GM23338 (cell line): Measurements from ENCODE around the gene NPW. TPM values are rescaled to one million over a fixed set of nuclear protein-coding genes. Genes with fewer than 3 reads are reported as not detected.

Source experiments
- ATAC-seq: fragments of 200-7000 bp; cut with Tn5 transposase; 3 replicates; pipeline ENCODE4 v1.9.1; 2020
- DNase-seq: peaks from one replicate; pipeline ENCODE4 v3.0.0-alpha.2; 2015; ENCODE audit warnings: low spot score
- H2AFZ ChIP-seq: fragments of 200-600 bp; sonication (generic); 2 replicates; pipeline ENCODE4 v1.8.0; 2016; ENCODE audit warnings: antibody characterized with exemption, mild to moderate bottlenecking, moderate library complexity
- H3F3A ChIP-seq: fragments of 200-600 bp; sonication (generic); replicated peaks from 2 replicates; pipeline ENCODE4 v1.8.0; 2017; ENCODE audit warnings: antibody characterized with exemption, mixed run types, low read depth
- H3K27ac ChIP-seq: fragments of 200-600 bp; sonication (generic); 2 replicates; pipeline ENCODE4 v1.6.1; 2016; ENCODE audit warnings: low read depth
- H3K27me3 ChIP-seq: fragments of 200-600 bp; sonication (generic); 2 replicates; pipeline ENCODE4 v1.8.0; 2016; ENCODE audit warnings: mild to moderate bottlenecking, mixed run types, moderate library complexity; ENCODE audit not compliant: insufficient read depth
- H3K36me3 ChIP-seq: fragments of 200-600 bp; sonication (generic); 2 replicates; pipeline ENCODE4 v1.8.0; 2016; ENCODE audit warnings: mild to moderate bottlenecking; ENCODE audit not compliant: insufficient read depth
- H3K4me1 ChIP-seq: fragments of 200-600 bp; sonication (generic); 2 replicates; pipeline ENCODE4 v1.8.0; 2016; ENCODE audit warnings: mild to moderate bottlenecking, moderate library complexity; ENCODE audit not compliant: insufficient read depth
- H3K4me2 ChIP-seq: fragments of 200-600 bp; sonication (generic); 2 replicates; pipeline ENCODE4 v1.7.1; 2017; ENCODE audit warnings: mixed run types
- H3K4me3 ChIP-seq: fragments of 200-600 bp; sonication (generic); 2 replicates; pipeline ENCODE4 v1.6.1; 2016; ENCODE audit warnings: mixed run types
- H3K79me2 ChIP-seq: fragments of 200-600 bp; sonication (generic); replicated peaks from 2 replicates; pipeline ENCODE4 v1.8.0; 2017; ENCODE audit warnings: mild to moderate bottlenecking; ENCODE audit not compliant: insufficient read depth
- H3K9me2 ChIP-seq: fragments of 200-600 bp; sonication (generic); 2 replicates; pipeline ENCODE4 v1.8.0; 2017; ENCODE audit not compliant: insufficient read depth
- H4K20me1 ChIP-seq: fragments of 200-600 bp; sonication (generic); replicated peaks from 2 replicates; pipeline ENCODE4 v1.8.0; 2017; ENCODE audit warnings: mild to moderate bottlenecking; ENCODE audit not compliant: insufficient read depth
- H3K27ac Mint-ChIP-seq: 2 replicates; pipeline ENCODE4 v1.8.0; 2020; ENCODE audit warnings: inconsistent platforms, mild to moderate bottlenecking, moderate library complexity, mixed read lengths
- H3K27me3 Mint-ChIP-seq: 3 replicates; pipeline ENCODE4 v1.8.0; 2022; ENCODE audit warnings: low read depth, mild to moderate bottlenecking, moderate library complexity, mixed read lengths, inconsistent platforms; ENCODE audit not compliant: insufficient read depth, poor library complexity
- H3K36me3 Mint-ChIP-seq: 3 replicates; pipeline ENCODE4 v1.8.0; 2021; ENCODE audit warnings: low read depth, mild to moderate bottlenecking, inconsistent platforms, moderate library complexity, mixed read lengths
- H3K4me1 Mint-ChIP-seq: 3 replicates; pipeline ENCODE4 v1.8.0; 2020; ENCODE audit warnings: mild to moderate bottlenecking, inconsistent platforms, mixed read lengths
- H3K4me3 Mint-ChIP-seq: 3 replicates; pipeline ENCODE4 v1.8.0; 2021; ENCODE audit warnings: moderate library complexity, mild to moderate bottlenecking, inconsistent platforms, mixed read lengths
- H3K9me3 Mint-ChIP-seq: 3 replicates; pipeline ENCODE4 v1.8.0; 2020; ENCODE audit warnings: moderate library complexity, mild to moderate bottlenecking, inconsistent platforms, mixed read lengths
- CREB1 ChIP-seq: fragments of 250-450 bp; sonication (Bioruptor Pico); IDR thresholded peaks from 2 replicates; pipeline ENCODE4 v1.5.0; 2020; ENCODE audit warnings: low read depth, mild to moderate bottlenecking, moderate library complexity
- EZH2 ChIP-seq: fragments of 200-600 bp; sonication (generic); IDR thresholded peaks from one replicate; pipeline ENCODE4 v1.8.0; 2017; ENCODE audit warnings: antibody characterized with exemption, mild to moderate bottlenecking, low read depth; ENCODE audit not compliant: unreplicated experiment
- EZH2phosphoT487 ChIP-seq: fragments of 200-600 bp; sonication (generic); IDR thresholded peaks from one replicate; pipeline ENCODE4 v1.8.1; 2018; ENCODE audit warnings: antibody characterized with exemption; ENCODE audit not compliant: unreplicated experiment
- JUNB ChIP-seq: IDR thresholded peaks from one replicate; pipeline ENCODE4 v1.6.1; 2016; ENCODE audit warnings: antibody characterized with exemption; ENCODE audit not compliant: unreplicated experiment
- NANOG ChIP-seq: IDR thresholded peaks from 2 replicates; pipeline ENCODE4 v1.6.1; 2016; ENCODE audit warnings: antibody characterized with exemption, borderline replicate concordance
- POLR2AphosphoS5 ChIP-seq: IDR thresholded peaks from 2 replicates; pipeline ENCODE4 v1.6.1; 2016; ENCODE audit warnings: antibody characterized with exemption, low read depth
- STAT1 ChIP-seq: IDR thresholded peaks from one replicate; pipeline ENCODE4 v1.6.1; 2016; ENCODE audit warnings: antibody characterized with exemption; ENCODE audit not compliant: unreplicated experiment
- ZNF114 ChIP-seq: fragments of 250-450 bp; sonication (Bioruptor Pico); IDR thresholded peaks from 2 replicates; pipeline ENCODE4 v1.5.0; 2020; ENCODE audit warnings: mild to moderate bottlenecking, moderate library complexity
- ZNF331 ChIP-seq: fragments of 250-450 bp; sonication (Bioruptor Pico); IDR thresholded peaks from 2 replicates; pipeline ENCODE4 v1.5.0; 2020; ENCODE audit warnings: low read depth, mild to moderate bottlenecking, moderate library complexity
- polyA plus RNA-seq: library from polyadenylated mRNA; unstranded; fragments of >200 nt; fragmentation: Nextera tagmentation; extraction: Ambion mirVana; gene quantifications from 2 replicates; pipeline ENCODE4 v1.2.1, GENCODE V29; 2016
- total RNA-seq: library from RNA; depleted of rRNA; stranded (reverse); fragments of >200 nt; shearing (Covaris generic); gene quantifications from 2 replicates; pipeline ENCODE4 v1.2.3, GENCODE V29; 2014
- TF ChIP-seq, protein P1 (sequence below): IDR thresholded peaks from 2 replicates; pipeline ENCODE4 v1.6.1; 2016; ENCODE audit warnings: antibody characterized with exemption
- TF ChIP-seq, protein P2 (sequence below): fragments of 250-450 bp; sonication (Bioruptor Pico); IDR thresholded peaks from 2 replicates; pipeline ENCODE4 v1.5.0; 2020; ENCODE audit warnings: mild to moderate bottlenecking, moderate library complexity
- TF ChIP-seq, protein P3 (sequence below), 2 experiments: fragments of 200-600 bp in 1 of 2; sonication (generic) in 1 of 2; conservative IDR thresholded peaks; 2 replicates each; pipeline versions ENCODE4 v1.5.1 to v1.6.1; 2016 to 2017; ENCODE audit warnings: antibody characterized with exemption in 2 of 2, low read depth in 2 of 2, mild to moderate bottlenecking in 2 of 2, moderate library complexity in 1 of 2
- TF ChIP-seq, protein P4 (sequence below): IDR thresholded peaks from one replicate; pipeline ENCODE4 v1.6.1; 2018; ENCODE audit warnings: antibody characterized with exemption; ENCODE audit not compliant: unreplicated experiment

The NPW gene
- total and polyA plus RNA-seq, 2 experiments from 2014 or later, result 4.5 to 37.6 TPM

DNA sequence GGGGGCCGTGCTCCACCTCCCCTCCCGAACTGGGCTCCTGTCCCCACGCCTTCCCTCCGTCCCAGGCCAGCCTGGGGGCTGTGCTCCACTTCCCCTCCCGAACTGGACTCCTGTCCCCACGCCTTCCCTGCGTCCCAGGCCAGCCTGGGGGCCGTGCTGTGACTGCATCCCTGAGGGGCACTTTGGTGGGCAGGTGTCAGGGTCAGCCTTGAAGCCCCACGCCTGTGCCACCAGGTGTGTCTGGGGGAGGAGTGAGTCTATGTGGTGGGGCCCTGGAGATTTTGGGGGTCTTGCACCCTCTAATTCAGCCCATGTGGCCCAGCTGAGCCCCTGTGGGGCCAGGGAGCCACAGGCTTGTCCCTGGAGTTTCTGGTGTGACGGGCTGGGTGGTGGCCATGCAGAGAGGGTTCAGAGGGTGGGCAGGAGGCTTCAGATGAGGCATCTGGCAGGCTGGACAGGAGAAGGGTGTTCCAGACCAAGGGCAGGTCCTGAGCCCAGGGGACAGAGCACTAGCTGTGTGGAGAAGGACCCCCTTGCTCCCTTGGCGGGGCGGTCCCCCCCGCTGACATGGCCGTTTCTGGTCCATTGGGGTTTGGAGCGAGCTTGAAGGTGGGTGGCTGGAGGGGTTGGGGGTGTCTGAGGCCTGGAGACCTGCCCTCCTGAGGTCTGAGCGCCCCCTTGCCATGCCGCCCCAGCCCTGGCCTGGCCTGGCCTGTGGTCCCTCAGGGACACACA is 15.3 kb downstream of the NPW start:
- no peak overlapping the region for H3K27ac Mint-ChIP-seq
- ATAC-seq (no peak), DNase-seq (no peak)
- Histone ChIP-seq H3K79me2 (no peaks in the 10 kb centered on the region), H3K27ac (no peak overlapping the region), H3K36me3 (no peaks in the 10 kb centered on the region), H3K4me1 (no peaks in the 10 kb centered on the region), H4K20me1 (0 out of 2 replicates have a peak, but pooled peaks cover 3% of the 10 kb centered on the region), H3K27me3 (no peaks in the 10 kb centered on the region), H3K4me3 (no peak overlapping the region), H2AFZ (no peak overlapping the region), H3K9me2 (no peaks in the 10 kb centered on the region), H3K4me2 (no peak overlapping the region), H3F3A (no peaks in the 10 kb centered on the region)
- peaks cover 8% of the 10 kb centered on the region for H3K4me1 Mint-ChIP-seq
- no peak overlapping the region for H3K4me3 Mint-ChIP-seq
- H3K9me3 Mint-ChIP-seq, result no peaks in the 10 kb centered on the region
- TF ChIP-seq STAT1, result no peak
- no peak for TF ChIP-seq EZH2
- TF ChIP-seq EZH2phosphoT487, result no peak
- TF ChIP-seq, protein P1, sequence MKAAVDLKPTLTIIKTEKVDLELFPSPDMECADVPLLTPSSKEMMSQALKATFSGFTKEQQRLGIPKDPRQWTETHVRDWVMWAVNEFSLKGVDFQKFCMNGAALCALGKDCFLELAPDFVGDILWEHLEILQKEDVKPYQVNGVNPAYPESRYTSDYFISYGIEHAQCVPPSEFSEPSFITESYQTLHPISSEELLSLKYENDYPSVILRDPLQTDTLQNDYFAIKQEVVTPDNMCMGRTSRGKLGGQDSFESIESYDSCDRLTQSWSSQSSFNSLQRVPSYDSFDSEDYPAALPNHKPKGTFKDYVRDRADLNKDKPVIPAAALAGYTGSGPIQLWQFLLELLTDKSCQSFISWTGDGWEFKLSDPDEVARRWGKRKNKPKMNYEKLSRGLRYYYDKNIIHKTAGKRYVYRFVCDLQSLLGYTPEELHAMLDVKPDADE, result no peak
- no peak for TF ChIP-seq ZNF114 (CRISPR knock-in tag)
- TF ChIP-seq, protein P2, sequence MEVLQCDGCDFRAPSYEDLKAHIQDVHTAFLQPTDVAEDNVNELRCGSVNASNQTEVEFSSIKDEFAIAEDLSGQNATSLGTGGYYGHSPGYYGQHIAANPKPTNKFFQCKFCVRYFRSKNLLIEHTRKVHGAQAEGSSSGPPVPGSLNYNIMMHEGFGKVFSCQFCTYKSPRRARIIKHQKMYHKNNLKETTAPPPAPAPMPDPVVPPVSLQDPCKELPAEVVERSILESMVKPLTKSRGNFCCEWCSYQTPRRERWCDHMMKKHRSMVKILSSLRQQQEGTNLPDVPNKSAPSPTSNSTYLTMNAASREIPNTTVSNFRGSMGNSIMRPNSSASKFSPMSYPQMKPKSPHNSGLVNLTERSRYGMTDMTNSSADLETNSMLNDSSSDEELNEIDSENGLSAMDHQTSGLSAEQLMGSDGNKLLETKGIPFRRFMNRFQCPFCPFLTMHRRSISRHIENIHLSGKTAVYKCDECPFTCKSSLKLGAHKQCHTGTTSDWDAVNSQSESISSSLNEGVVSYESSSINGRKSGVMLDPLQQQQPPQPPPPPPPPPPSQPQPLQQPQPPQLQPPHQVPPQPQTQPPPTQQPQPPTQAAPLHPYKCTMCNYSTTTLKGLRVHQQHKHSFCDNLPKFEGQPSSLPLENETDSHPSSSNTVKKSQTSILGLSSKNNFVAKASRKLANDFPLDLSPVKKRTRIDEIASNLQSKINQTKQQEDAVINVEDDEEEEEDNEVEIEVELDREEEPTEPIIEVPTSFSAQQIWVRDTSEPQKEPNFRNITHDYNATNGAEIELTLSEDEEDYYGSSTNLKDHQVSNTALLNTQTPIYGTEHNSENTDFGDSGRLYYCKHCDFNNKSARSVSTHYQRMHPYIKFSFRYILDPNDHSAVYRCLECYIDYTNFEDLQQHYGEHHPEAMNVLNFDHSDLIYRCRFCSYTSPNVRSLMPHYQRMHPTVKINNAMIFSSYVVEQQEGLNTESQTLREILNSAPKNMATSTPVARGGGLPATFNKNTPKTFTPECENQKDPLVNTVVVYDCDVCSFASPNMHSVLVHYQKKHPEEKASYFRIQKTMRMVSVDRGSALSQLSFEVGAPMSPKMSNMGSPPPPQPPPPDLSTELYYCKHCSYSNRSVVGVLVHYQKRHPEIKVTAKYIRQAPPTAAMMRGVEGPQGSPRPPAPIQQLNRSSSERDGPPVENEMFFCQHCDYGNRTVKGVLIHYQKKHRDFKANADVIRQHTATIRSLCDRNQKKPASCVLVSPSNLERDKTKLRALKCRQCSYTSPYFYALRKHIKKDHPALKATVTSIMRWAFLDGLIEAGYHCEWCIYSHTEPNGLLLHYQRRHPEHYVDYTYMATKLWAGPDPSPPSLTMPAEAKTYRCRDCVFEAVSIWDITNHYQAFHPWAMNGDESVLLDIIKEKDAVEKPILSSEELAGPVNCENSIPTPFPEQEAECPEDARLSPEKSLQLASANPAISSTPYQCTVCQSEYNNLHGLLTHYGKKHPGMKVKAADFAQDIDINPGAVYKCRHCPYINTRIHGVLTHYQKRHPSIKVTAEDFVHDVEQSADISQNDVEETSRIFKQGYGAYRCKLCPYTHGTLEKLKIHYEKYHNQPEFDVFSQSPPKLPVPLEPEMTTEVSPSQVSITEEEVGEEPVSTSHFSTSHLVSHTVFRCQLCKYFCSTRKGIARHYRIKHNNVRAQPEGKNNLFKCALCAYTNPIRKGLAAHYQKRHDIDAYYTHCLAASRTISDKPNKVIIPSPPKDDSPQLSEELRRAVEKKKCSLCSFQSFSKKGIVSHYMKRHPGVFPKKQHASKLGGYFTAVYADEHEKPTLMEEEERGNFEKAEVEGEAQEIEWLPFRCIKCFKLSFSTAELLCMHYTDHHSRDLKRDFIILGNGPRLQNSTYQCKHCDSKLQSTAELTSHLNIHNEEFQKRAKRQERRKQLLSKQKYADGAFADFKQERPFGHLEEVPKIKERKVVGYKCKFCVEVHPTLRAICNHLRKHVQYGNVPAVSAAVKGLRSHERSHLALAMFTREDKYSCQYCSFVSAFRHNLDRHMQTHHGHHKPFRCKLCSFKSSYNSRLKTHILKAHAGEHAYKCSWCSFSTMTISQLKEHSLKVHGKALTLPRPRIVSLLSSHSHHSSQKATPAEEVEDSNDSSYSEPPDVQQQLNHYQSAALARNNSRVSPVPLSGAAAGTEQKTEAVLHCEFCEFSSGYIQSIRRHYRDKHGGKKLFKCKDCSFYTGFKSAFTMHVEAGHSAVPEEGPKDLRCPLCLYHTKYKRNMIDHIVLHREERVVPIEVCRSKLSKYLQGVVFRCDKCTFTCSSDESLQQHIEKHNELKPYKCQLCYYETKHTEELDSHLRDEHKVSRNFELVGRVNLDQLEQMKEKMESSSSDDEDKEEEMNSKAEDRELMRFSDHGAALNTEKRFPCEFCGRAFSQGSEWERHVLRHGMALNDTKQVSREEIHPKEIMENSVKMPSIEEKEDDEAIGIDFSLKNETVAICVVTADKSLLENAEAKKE (CRISPR knock-in tag), result no peak
- TF ChIP-seq NANOG, result no peak
- TF ChIP-seq ZNF331 (CRISPR knock-in tag), result no peak
- TF ChIP-seq CREB1 (CRISPR knock-in tag), result no peak
- no peak for TF ChIP-seq JUNB
- no peak for TF ChIP-seq POLR2AphosphoS5
- TF ChIP-seq, protein P3, sequence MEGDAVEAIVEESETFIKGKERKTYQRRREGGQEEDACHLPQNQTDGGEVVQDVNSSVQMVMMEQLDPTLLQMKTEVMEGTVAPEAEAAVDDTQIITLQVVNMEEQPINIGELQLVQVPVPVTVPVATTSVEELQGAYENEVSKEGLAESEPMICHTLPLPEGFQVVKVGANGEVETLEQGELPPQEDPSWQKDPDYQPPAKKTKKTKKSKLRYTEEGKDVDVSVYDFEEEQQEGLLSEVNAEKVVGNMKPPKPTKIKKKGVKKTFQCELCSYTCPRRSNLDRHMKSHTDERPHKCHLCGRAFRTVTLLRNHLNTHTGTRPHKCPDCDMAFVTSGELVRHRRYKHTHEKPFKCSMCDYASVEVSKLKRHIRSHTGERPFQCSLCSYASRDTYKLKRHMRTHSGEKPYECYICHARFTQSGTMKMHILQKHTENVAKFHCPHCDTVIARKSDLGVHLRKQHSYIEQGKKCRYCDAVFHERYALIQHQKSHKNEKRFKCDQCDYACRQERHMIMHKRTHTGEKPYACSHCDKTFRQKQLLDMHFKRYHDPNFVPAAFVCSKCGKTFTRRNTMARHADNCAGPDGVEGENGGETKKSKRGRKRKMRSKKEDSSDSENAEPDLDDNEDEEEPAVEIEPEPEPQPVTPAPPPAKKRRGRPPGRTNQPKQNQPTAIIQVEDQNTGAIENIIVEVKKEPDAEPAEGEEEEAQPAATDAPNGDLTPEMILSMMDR (conservative IDR thresholded peaks at IDR 0.05; ENCODE audit: low read depth in 2 of 2), result no peak
- TF ChIP-seq, protein P4, sequence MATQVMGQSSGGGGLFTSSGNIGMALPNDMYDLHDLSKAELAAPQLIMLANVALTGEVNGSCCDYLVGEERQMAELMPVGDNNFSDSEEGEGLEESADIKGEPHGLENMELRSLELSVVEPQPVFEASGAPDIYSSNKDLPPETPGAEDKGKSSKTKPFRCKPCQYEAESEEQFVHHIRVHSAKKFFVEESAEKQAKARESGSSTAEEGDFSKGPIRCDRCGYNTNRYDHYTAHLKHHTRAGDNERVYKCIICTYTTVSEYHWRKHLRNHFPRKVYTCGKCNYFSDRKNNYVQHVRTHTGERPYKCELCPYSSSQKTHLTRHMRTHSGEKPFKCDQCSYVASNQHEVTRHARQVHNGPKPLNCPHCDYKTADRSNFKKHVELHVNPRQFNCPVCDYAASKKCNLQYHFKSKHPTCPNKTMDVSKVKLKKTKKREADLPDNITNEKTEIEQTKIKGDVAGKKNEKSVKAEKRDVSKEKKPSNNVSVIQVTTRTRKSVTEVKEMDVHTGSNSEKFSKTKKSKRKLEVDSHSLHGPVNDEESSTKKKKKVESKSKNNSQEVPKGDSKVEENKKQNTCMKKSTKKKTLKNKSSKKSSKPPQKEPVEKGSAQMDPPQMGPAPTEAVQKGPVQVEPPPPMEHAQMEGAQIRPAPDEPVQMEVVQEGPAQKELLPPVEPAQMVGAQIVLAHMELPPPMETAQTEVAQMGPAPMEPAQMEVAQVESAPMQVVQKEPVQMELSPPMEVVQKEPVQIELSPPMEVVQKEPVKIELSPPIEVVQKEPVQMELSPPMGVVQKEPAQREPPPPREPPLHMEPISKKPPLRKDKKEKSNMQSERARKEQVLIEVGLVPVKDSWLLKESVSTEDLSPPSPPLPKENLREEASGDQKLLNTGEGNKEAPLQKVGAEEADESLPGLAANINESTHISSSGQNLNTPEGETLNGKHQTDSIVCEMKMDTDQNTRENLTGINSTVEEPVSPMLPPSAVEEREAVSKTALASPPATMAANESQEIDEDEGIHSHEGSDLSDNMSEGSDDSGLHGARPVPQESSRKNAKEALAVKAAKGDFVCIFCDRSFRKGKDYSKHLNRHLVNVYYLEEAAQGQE, result no peak
- peaks cover 12% of the 10 kb centered on the region for H3K27me3 Mint-ChIP-seq
- H3K36me3 Mint-ChIP-seq, result no peaks in the 10 kb centered on the region
